Activated CD4-positive, alpha-beta memory T cell treated with anti-CD3 and anti-CD28 coated beads, Interleukin-2, amount 10 ng/mL, durations not matched to agents 7 days and 5 days (primary cell): ENCODE data around the gene VTI1A. TPM values are rescaled to one million over a fixed set of nuclear protein-coding genes. Genes with fewer than 3 reads are reported as not detected.
"Not testable (repeated sequence)": the region's sequence is repeated elsewhere in the genome, so short reads cannot be mapped to it uniquely, and the experiment has no call there.

Experiments
- CTCF ChIA-PET: fragments of 350-600 bp; sonication (Branson Sonifier 250); formaldehyde crosslinking; loops from one replicate; lab custom pipeline; 2021; ENCODE audit warnings: antibody characterized with exemption, inconsistent platforms; lab: Charles Lee
- POLR2A ChIA-PET: fragments of 350-600 bp; sonication (Branson Sonifier 250); formaldehyde crosslinking; loops from one replicate; lab custom pipeline; 2021; ENCODE audit warnings: antibody characterized with exemption; lab: Charles Lee
- DNase-seq: peaks from one replicate; pipeline ENCODE4 v3.0.0-alpha.2; 2020
- H3K27ac Mint-ChIP-seq: one replicate; pipeline ENCODE4 v1.8.0; 2021; ENCODE audit warnings: mild to moderate bottlenecking, mixed read lengths
- H3K27me3 Mint-ChIP-seq: one replicate; pipeline ENCODE4 v1.8.0; 2021; ENCODE audit warnings: mixed read lengths
- H3K36me3 Mint-ChIP-seq: one replicate; pipeline ENCODE4 v1.8.0; 2021; ENCODE audit warnings: low read depth, mixed read lengths
- H3K4me1 Mint-ChIP-seq: one replicate; pipeline ENCODE4 v1.8.0; 2021; ENCODE audit warnings: mixed read lengths
- H3K4me3 Mint-ChIP-seq: one replicate; pipeline ENCODE4 v1.8.0; 2021; ENCODE audit warnings: mild to moderate bottlenecking, mixed read lengths
- H3K9me3 Mint-ChIP-seq: one replicate; pipeline ENCODE4 v1.8.0; 2021; ENCODE audit warnings: mixed read lengths
- total RNA-seq, 2 experiments: library from RNA; stranded (reverse); gene quantifications; one replicate each; pipeline ENCODE4 v1.2.3, GENCODE V29; 2021

VTI1A gene
- total RNA-seq, 2 experiments from 2014 or later = 32.9 to 37.3 TPM

DNA sequence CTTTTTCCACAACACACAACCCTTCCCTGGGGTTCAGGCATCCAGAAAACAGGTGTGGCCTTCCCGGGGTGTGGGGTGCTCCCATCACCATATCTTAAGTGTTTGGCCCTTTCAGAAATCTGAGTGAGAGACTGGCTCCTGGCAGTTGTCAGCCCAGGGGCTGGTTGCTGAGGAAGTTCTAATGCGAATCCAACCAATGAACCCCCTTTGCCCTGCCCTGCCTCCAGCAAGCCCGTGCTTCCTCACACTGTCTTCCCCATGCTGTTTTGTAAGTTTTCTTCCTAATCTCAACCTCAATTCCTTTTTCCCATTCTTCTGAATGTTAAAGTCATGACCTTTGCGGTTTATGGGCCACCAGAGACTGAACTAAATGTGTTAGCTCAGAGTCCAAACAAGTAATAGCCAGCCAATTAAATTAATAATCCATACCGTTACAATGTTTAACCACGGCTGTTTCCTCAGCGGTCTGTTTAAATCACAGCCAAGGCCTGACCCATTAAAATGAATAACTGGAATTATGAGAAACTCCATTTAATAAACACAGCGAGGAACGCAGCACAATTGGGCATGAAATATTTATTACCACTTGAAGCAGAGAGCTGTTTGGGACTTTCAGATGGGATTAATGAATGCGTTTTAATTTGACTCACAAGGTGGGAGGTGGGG, 412.1 kb downstream of the VTI1A start:
- ChIA-PET POLR2A (no interaction called here), CTCF (no interaction called here)
- H3K36me3 Mint-ChIP-seq = no peaks in the 10 kb centered on the region
- H3K4me3 Mint-ChIP-seq = no peak overlapping the region
- DNase-seq = no peak
- H3K9me3 Mint-ChIP-seq = peaks cover 7% of the 10 kb centered on the region
- H3K4me1 Mint-ChIP-seq = no peaks in the 10 kb centered on the region
- no peaks in the 10 kb centered on the region for H3K27me3 Mint-ChIP-seq
- no peak overlapping the region for H3K27ac Mint-ChIP-seq

GRCh38 chr10:112859793-112860192, 412.8 kb downstream of the VTI1A start:
- Mint-ChIP-seq H3K9me3 (peaks cover 10% of the 10 kb centered on the region), H3K27ac (no peak overlapping the region), H3K27me3 (no peaks in the 10 kb centered on the region), H3K4me3 (no peak overlapping the region), H3K4me1 (no peaks in the 10 kb centered on the region), H3K36me3 (no peaks in the 10 kb centered on the region)
- POLR2A ChIA-PET = no interaction called here
- no peak for DNase-seq
- CTCF ChIA-PET = no interaction called here

DNA sequence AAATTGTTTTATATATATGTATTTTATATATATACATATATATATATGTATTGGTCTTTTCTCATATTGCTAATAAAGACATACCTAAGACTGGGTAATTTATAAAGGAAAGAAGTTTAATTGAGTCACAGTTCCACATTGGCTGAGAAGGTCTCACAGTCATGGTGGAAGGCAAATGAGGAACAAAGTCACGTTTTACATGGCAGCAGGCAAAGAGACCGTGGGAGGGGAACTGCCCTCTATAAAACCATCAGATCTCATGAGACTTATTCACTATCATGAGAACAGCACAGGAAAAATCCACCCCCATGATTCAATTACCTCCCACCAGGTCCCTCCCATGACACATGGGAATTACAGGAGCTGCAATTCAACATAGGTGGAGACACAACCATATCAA, 416.4 kb downstream of the VTI1A start:
- H3K36me3 Mint-ChIP-seq, H3K27ac Mint-ChIP-seq, H3K4me1 Mint-ChIP-seq, H3K27me3 Mint-ChIP-seq, DNase-seq, POLR2A ChIA-PET, CTCF ChIA-PET, H3K4me3 Mint-ChIP-seq: not testable (repeated sequence)
- H3K9me3 Mint-ChIP-seq = peaks cover 13% of the 10 kb centered on the region

Other genes with a start within 250 kb of the VTI1A start
- gene TECTB, start 163.8 kb upstream of the VTI1A start, total RNA-seq = not detected
- 10 to 100 TPM; 55.0 to 55.1 TPM for gene ACSL5, start 73.1 kb upstream of the VTI1A start, total RNA-seq
- gene ZDHHC6, start 301 bp upstream of the VTI1A start, total RNA-seq = 10 to 100 TPM; 46.3 to 47.0 TPM